WTC11 (cell line): Measurements from ENCODE around the gene CHCT1. TPM values are rescaled to one million over a fixed set of nuclear protein-coding genes. Genes with fewer than 3 reads are reported as not detected.

Experiments used
- ATAC-seq: fragments of 200-7000 bp; cut with Tn5 transposase; 2 replicates; pipeline ENCODE4 v1.10.0; 2021; ENCODE audit warnings: mild to moderate bottlenecking, moderate library complexity
- CTCF ChIA-PET: fragments of 300-600 bp; sonication (Branson Sonifier 250); formaldehyde crosslinking; loops from one replicate; lab custom pipeline; 2021; ENCODE audit warnings: antibody characterized with exemption; lab: Charles Lee
- POLR2A ChIA-PET: fragments of 350-600 bp; sonication (Branson Sonifier 250); formaldehyde crosslinking; loops from one replicate; lab custom pipeline; 2021; ENCODE audit warnings: antibody characterized with exemption; lab: Charles Lee
- DNase-seq: peaks from one replicate; pipeline ENCODE4 v3.0.0; 2021; ENCODE audit warnings: low spot score
- H3K27ac Mint-ChIP-seq: 2 replicates; pipeline ENCODE4 v1.8.0; 2021; ENCODE audit warnings: mixed read lengths
- H3K27me3 Mint-ChIP-seq: 2 replicates; pipeline ENCODE4 v1.8.0; 2021; ENCODE audit warnings: low read depth, mild to moderate bottlenecking, moderate library complexity, mixed read lengths
- H3K36me3 Mint-ChIP-seq: 2 replicates; pipeline ENCODE4 v1.8.0; 2021; ENCODE audit warnings: mixed read lengths
- H3K4me1 Mint-ChIP-seq: 2 replicates; pipeline ENCODE4 v1.8.0; 2022; ENCODE audit warnings: mixed read lengths
- H3K4me3 Mint-ChIP-seq: 2 replicates; pipeline ENCODE4 v1.8.0; 2021; ENCODE audit warnings: mild to moderate bottlenecking, moderate library complexity, mixed read lengths
- H3K9me3 Mint-ChIP-seq: 2 replicates; pipeline ENCODE4 v1.8.0; 2021; ENCODE audit warnings: mixed read lengths
- AR ChIP-seq: fragments of 250-450 bp; sonication (Bioruptor Pico); IDR thresholded peaks from 2 replicates; pipeline ENCODE4 v1.9.0; 2021; ENCODE audit warnings: mild to moderate bottlenecking
- ATF6 ChIP-seq: sonication (generic); formaldehyde crosslinking; IDR thresholded peaks from 2 replicates; pipeline ENCODE4 v1.8.1; 2023; ENCODE audit warnings: mild to moderate bottlenecking, missing genetic modification reagents
- CBFB ChIP-seq: sonication (generic); formaldehyde crosslinking; IDR thresholded peaks from 2 replicates; pipeline ENCODE4 v1.8.1; 2022; ENCODE audit warnings: mild to moderate bottlenecking, low read depth, missing genetic modification reagents
- CDX4 ChIP-seq: fragments of 250-450 bp; sonication (Bioruptor Pico); IDR thresholded peaks from 2 replicates; pipeline ENCODE4 v1.9.0; 2021; ENCODE audit warnings: moderate library complexity, mild to moderate bottlenecking, inconsistent platforms, borderline replicate concordance
- ELF4 ChIP-seq: sonication (generic); formaldehyde crosslinking; IDR thresholded peaks from 2 replicates; pipeline ENCODE4 v1.8.1; 2022; ENCODE audit warnings: low read depth, mild to moderate bottlenecking, moderate library complexity, missing genetic modification reagents
- ETV6 ChIP-seq: sonication (generic); formaldehyde crosslinking; IDR thresholded peaks from 2 replicates; pipeline ENCODE4 v1.8.1; 2022; ENCODE audit warnings: mild to moderate bottlenecking, missing genetic modification reagents
- IRF1 ChIP-seq: sonication (generic); formaldehyde crosslinking; IDR thresholded peaks from 2 replicates; pipeline ENCODE4 v1.8.0; 2023; ENCODE audit warnings: missing genetic modification reagents
- JAZF1 ChIP-seq: fragments of 250-450 bp; sonication (Bioruptor Pico); IDR thresholded peaks from 2 replicates; pipeline ENCODE4 v1.9.0; 2021; ENCODE audit warnings: moderate library complexity, mild to moderate bottlenecking, inconsistent platforms
- MYBL2 ChIP-seq: sonication (generic); formaldehyde crosslinking; IDR thresholded peaks from 2 replicates; pipeline ENCODE4 v1.8.1; 2023; ENCODE audit warnings: mild to moderate bottlenecking, moderate library complexity, missing genetic modification reagents
- RORB ChIP-seq: fragments of 250-450 bp; sonication (Bioruptor Pico); IDR thresholded peaks from 2 replicates; pipeline ENCODE4 v1.9.0; 2021; ENCODE audit warnings: mild to moderate bottlenecking
- SMAD3 ChIP-seq: sonication (generic); formaldehyde crosslinking; IDR thresholded peaks from 2 replicates; pipeline ENCODE4 v1.8.0; 2022; ENCODE audit warnings: missing genetic modification reagents, mild to moderate bottlenecking, borderline replicate concordance
- SMAD4 ChIP-seq: sonication (generic); formaldehyde crosslinking; IDR thresholded peaks from 2 replicates; pipeline ENCODE4 v1.8.0; 2022; ENCODE audit warnings: mild to moderate bottlenecking, missing genetic modification reagents
- TP53 ChIP-seq: sonication (generic); formaldehyde crosslinking; IDR thresholded peaks from 2 replicates; pipeline ENCODE4 v1.8.1; 2023; ENCODE audit warnings: mild to moderate bottlenecking, missing genetic modification reagents
- ZBTB21 ChIP-seq: sonication (generic); formaldehyde crosslinking; IDR thresholded peaks from 2 replicates; pipeline ENCODE4 v1.8.1; 2023; ENCODE audit warnings: mild to moderate bottlenecking, missing genetic modification reagents, borderline replicate concordance
- ZMAT4 ChIP-seq: fragments of 250-450 bp; sonication (Bioruptor Pico); IDR thresholded peaks from 2 replicates; pipeline ENCODE4 v1.9.0; 2021; ENCODE audit warnings: mild to moderate bottlenecking
- ZNF121 ChIP-seq: sonication (generic); formaldehyde crosslinking; IDR thresholded peaks from 2 replicates; pipeline ENCODE4 v1.8.0; 2023; ENCODE audit warnings: missing genetic modification reagents
- ZNF219 ChIP-seq: sonication (generic); formaldehyde crosslinking; IDR thresholded peaks from 2 replicates; pipeline ENCODE4 v1.8.0; 2023; ENCODE audit warnings: missing genetic modification reagents, mild to moderate bottlenecking, borderline replicate concordance
- ZNF416 ChIP-seq: fragments of 250-450 bp; sonication (Bioruptor Pico); IDR thresholded peaks from 2 replicates; pipeline ENCODE4 v1.9.0; 2021; ENCODE audit warnings: mild to moderate bottlenecking, inconsistent platforms
- ZNF425 ChIP-seq: fragments of 250-450 bp; sonication (Bioruptor Pico); conservative IDR thresholded peaks from 2 replicates; pipeline ENCODE4 v1.9.0; 2021; ENCODE audit warnings: mild to moderate bottlenecking
- ZNF512 ChIP-seq: sonication (generic); formaldehyde crosslinking; IDR thresholded peaks from 2 replicates; pipeline ENCODE4 v1.8.1; 2022; ENCODE audit warnings: missing genetic modification reagents, borderline replicate concordance
- total RNA-seq: library from RNA; stranded (reverse); gene quantifications from 3 replicates; pipeline ENCODE4 v1.2.3, GENCODE V29; 2021
- TF ChIP-seq, protein P1 (sequence below): fragments of 250-450 bp; sonication (Bioruptor Pico); IDR thresholded peaks from 2 replicates; pipeline ENCODE4 v2.1.2; 2022; ENCODE audit warnings: mild to moderate bottlenecking, moderate library complexity

The CHCT1 gene
- total RNA-seq, 1 experiment from 2014 or later = not detected

- TF ChIP-seq, protein P1, sequence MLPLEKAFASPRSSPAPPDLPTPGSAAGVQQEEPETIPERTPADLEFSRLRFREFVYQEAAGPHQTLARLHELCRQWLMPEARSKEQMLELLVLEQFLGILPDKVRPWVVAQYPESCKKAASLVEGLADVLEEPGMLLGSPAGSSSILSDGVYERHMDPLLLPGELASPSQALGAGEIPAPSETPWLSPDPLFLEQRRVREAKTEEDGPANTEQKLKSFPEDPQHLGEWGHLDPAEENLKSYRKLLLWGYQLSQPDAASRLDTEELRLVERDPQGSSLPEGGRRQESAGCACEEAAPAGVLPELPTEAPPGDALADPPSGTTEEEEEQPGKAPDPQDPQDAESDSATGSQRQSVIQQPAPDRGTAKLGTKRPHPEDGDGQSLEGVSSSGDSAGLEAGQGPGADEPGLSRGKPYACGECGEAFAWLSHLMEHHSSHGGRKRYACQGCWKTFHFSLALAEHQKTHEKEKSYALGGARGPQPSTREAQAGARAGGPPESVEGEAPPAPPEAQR (CRISPR knock-in tag) = no peak
- no peak for TF ChIP-seq AR (CRISPR knock-in tag)
- TF ChIP-seq ETV6 (CRISPR knock-in tag) = no peak
- TF ChIP-seq ZMAT4 (CRISPR knock-in tag) = no peak
- TF ChIP-seq MYBL2 (CRISPR knock-in tag) = no peak
- TF ChIP-seq RORB (CRISPR knock-in tag) = no peak
- TF ChIP-seq ZNF121 = no peak
Measured at GRCh38 chr17:60410001-60410400, 12.3 kb upstream of the CHCT1 start (continued).

- no peak for DNase-seq
- no peak overlapping the region for H3K4me3 Mint-ChIP-seq
- TF ChIP-seq CBFB (CRISPR knock-in tag) (no peak), SMAD4 (CRISPR knock-in tag) (no peak), ZBTB21 (CRISPR knock-in tag) (no peak), JAZF1 (CRISPR knock-in tag) (no peak), ZNF512 (CRISPR knock-in tag) (no peak), ZNF425 (CRISPR knock-in tag) (no peak), TP53 (CRISPR knock-in tag) (no peak), ZNF416 (no peak), ELF4 (CRISPR knock-in tag) (no peak), ZNF219 (no peak), SMAD3 (no peak), IRF1 (CRISPR knock-in tag) (no peak), ATF6 (CRISPR knock-in tag) (no peak), CDX4 (no peak), AR (CRISPR knock-in tag) (no peak)
- TF ChIP-seq, all 79 proteins: peak for 0
- CTCF ChIA-PET = no interaction called here
- Mint-ChIP-seq H3K9me3 (peaks cover 24% of the 10 kb centered on the region), H3K27me3 (no peaks in the 10 kb centered on the region; the same call in 1 of the 2 replicates), H3K27ac (no peak overlapping the region), H3K36me3 (peaks cover 15% of the 10 kb centered on the region; the same call in 1 of the 2 replicates), H3K4me1 (no peaks in the 10 kb centered on the region)
- POLR2A ChIA-PET = interaction anchor here (0.7 kb wide), 1 partner anchor 20 kb away, joined by 3 read pairs; the partner anchor contains the start of gene USP32
- no peak for ATAC-seq
Measured at GRCh38 chr17:60412701-60413100, 9.6 kb upstream of the CHCT1 start.
